ELF-1 (cell line): ENCODE data around the gene TIGIT.

Source experiments
- DNase-seq: peaks from one replicate; pipeline ENCODE4 v3.0.0-alpha.2; 2016; ENCODE audit warnings: low read depth, low spot score

Gene TIGIT

GRCh38 chr3:114310695-114311094, 16.9 kb downstream of the TIGIT start:
- no peak for DNase-seq

- no peak for DNase-seq
Observed at GRCh38 chr3:114313426-114313825, 19.6 kb downstream of the TIGIT start.

GRCh38 chr3:114314282-114314681, 20.5 kb downstream of the TIGIT start:
- no peak for DNase-seq

GRCh38 chr3:114318295-114318694, 24.5 kb downstream of the TIGIT start:
- peak; percentile 14 for DNase-seq

- peak; percentile 61 for DNase-seq
Observed at GRCh38 chr3:114319453-114319852, 25.6 kb downstream of the TIGIT start.

- DNase-seq, result no peak
Observed at GRCh38 chr3:114320246-114320645, 26.4 kb downstream of the TIGIT start.

GRCh38 chr3:114323546-114324254, 29.9 kb downstream of the TIGIT start:
- DNase-seq, result no peak

GRCh38 chr3:114327665-114328064, 33.8 kb downstream of the TIGIT start:
- no peak for DNase-seq

- DNase-seq, result no peak
Observed at GRCh38 chr3:114328345-114328744, 34.5 kb downstream of the TIGIT start.

GRCh38 chr3:114329823-114330222, 36.0 kb downstream of the TIGIT start:
- no peak for DNase-seq

GRCh38 chr3:114331007-114331406, 37.2 kb downstream of the TIGIT start:
- DNase-seq, result no peak

- no peak for DNase-seq
Observed at GRCh38 chr3:114331710-114332109, 37.9 kb downstream of the TIGIT start.

GRCh38 chr3:114332342-114333179, 38.7 kb downstream of the TIGIT start:
- DNase-seq, result no peak

- no peak for DNase-seq
Observed at GRCh38 chr3:114333180-114333922, 39.5 kb downstream of the TIGIT start.

GRCh38 chr3:114333923-114334240, 40.1 kb downstream of the TIGIT start:
- no peak for DNase-seq

GRCh38 chr3:114336122-114336697, 42.4 kb downstream of the TIGIT start:
- DNase-seq, result no peak

GRCh38 chr3:114336857-114337256, 43.0 kb downstream of the TIGIT start:
- DNase-seq, result no peak

- no peak for DNase-seq
Observed at GRCh38 chr3:114338651-114339357, 45.0 kb downstream of the TIGIT start.

GRCh38 chr3:114344492-114344891, 50.7 kb downstream of the TIGIT start:
- DNase-seq, result no peak

- no peak for DNase-seq
Observed at GRCh38 chr3:114350271-114350670, 56.4 kb downstream of the TIGIT start.

GRCh38 chr3:114350690-114351089, 56.9 kb downstream of the TIGIT start:
- no peak for DNase-seq
